Vagina (tissue), 2 donors: ENCODE data around the gene PDCD11. TPM values are rescaled to one million over a fixed set of nuclear protein-coding genes. Genes with fewer than 3 reads are reported as not detected.

ENCODE experiments used
- DNase-seq, 2 donors: peaks; one replicate each; pipeline ENCODE4 v3.0.0-alpha.2; 2017; ENCODE audit errors: extremely low spot score in 2 of 2
- H3K27ac ChIP-seq: fragments of 200-600 bp; sonication (generic); one replicate; pipeline ENCODE4 v1.5.1; 2019
- H3K27me3 ChIP-seq: fragments of 200-600 bp; sonication (generic); one replicate; pipeline ENCODE4 v1.5.1; 2019
- H3K36me3 ChIP-seq, 2 donors: fragments of 200-600 bp; sonication (generic); one replicate each; pipeline ENCODE4 v1.5.1; 2017 to 2019
- H3K4me1 ChIP-seq: fragments of 200-600 bp; sonication (generic); one replicate; pipeline ENCODE4 v1.5.1; 2019
- H3K4me3 ChIP-seq, 2 donors: fragments of 200-600 bp; sonication (generic); 1 replicate in 1 of 2; 2 replicates in 1 of 2; pipeline ENCODE4 v1.5.1; 2016 to 2019
- H3K9me3 ChIP-seq: fragments of 200-600 bp; sonication (generic); one replicate; pipeline ENCODE4 v1.5.1; 2019
- POLR2A ChIP-seq, 2 donors: fragments of 450-650 bp; IDR thresholded peaks; one replicate each; pipeline ENCODE4 v1.6.1; 2017; ENCODE audit warnings: antibody characterized with exemption in 2 of 2, mild to moderate bottlenecking in 2 of 2, moderate library complexity in 2 of 2
- POLR2AphosphoS5 ChIP-seq, 2 donors: sonication (generic); formaldehyde crosslinking; IDR thresholded peaks; one replicate each; pipeline ENCODE4 v1.9.0; 2017; ENCODE audit warnings: antibody characterized with exemption in 2 of 2, mild to moderate bottlenecking in 2 of 2, low read depth in 1 of 2; ENCODE audit not compliant: insufficient read depth in 1 of 2
- intact Hi-C: fragments of 100-400 bp; cut with DNase I; formaldehyde crosslinking; loops from one replicate; pipeline ENCODE4 v1.15.1; 2023
- total RNA-seq: library from RNA; depleted of rRNA; stranded (reverse); fragments of >200 nt; gene quantifications from one replicate; pipeline ENCODE4 v1.2.3, GENCODE V29; 2016
- TF ChIP-seq, protein P1 (sequence below), 3 experiments: fragments of 450-650 bp in 2 of 3; fragments of 200-600 bp in 1 of 3; sonication (generic) in 1 of 3; IDR thresholded peaks; one replicate each; pipeline ENCODE4 v1.5.1; 2017 to 2019; ENCODE audit warnings: antibody characterized with exemption in 3 of 3, mild to moderate bottlenecking in 2 of 3, moderate library complexity in 2 of 3

Gene PDCD11, protein sequence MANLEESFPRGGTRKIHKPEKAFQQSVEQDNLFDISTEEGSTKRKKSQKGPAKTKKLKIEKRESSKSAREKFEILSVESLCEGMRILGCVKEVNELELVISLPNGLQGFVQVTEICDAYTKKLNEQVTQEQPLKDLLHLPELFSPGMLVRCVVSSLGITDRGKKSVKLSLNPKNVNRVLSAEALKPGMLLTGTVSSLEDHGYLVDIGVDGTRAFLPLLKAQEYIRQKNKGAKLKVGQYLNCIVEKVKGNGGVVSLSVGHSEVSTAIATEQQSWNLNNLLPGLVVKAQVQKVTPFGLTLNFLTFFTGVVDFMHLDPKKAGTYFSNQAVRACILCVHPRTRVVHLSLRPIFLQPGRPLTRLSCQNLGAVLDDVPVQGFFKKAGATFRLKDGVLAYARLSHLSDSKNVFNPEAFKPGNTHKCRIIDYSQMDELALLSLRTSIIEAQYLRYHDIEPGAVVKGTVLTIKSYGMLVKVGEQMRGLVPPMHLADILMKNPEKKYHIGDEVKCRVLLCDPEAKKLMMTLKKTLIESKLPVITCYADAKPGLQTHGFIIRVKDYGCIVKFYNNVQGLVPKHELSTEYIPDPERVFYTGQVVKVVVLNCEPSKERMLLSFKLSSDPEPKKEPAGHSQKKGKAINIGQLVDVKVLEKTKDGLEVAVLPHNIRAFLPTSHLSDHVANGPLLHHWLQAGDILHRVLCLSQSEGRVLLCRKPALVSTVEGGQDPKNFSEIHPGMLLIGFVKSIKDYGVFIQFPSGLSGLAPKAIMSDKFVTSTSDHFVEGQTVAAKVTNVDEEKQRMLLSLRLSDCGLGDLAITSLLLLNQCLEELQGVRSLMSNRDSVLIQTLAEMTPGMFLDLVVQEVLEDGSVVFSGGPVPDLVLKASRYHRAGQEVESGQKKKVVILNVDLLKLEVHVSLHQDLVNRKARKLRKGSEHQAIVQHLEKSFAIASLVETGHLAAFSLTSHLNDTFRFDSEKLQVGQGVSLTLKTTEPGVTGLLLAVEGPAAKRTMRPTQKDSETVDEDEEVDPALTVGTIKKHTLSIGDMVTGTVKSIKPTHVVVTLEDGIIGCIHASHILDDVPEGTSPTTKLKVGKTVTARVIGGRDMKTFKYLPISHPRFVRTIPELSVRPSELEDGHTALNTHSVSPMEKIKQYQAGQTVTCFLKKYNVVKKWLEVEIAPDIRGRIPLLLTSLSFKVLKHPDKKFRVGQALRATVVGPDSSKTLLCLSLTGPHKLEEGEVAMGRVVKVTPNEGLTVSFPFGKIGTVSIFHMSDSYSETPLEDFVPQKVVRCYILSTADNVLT (N-terminal part only)
- total RNA-seq: 22.8 TPM

DNA sequence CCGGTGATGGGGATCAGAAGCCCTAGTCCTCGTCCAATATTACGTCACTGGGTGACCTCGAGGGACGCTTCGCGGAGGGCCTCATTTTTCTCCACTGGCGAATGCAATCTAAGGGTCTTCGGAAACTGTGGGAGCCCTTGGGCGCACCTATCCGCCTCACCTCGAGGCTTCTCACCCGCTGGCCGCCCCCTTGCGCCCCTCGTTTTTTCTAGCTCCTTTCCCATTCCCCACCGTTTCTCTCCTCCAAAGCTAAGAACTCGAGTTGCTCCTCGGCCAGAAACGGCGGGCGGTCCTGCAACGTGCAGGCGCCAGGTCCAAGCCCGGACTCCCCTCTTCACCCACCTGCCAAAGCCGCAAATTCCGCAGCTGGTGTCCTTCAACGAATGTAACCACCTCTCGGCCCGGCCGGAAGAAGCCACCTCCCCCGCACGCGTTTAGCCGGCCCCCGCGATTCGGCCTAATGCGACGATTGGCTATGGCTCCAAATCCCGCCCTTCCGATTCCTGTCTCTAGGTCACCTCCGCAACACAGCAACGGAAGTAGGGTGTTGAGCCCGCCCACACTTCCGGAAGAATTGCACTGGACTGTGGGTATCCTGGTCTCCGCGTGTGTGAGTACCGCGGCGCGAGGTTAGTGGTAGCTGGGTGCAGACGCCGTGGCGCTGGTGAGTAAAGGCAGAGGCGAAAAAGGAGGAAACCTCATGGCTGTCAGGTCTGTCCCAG, at the start of gene PDCD11, which contains the start of gene ATP5MK:
Gene PDCD11 (plus strand): TSS at position 560 of the 722 bp plus-strand sequence. CDS start 1,801 bp downstream, outside the sequence.
Gene ATP5MK (minus strand): TSS at position 409 of the 722 bp plus-strand sequence. CDS start 4,018 bp downstream, outside the sequence.
- H3K9me3 ChIP-seq: no peaks in the 10 kb centered on the region
- TF ChIP-seq POLR2A (IDR thresholded peaks at IDR 0.05) (peak in 1 of 2 donors; percentile 9), POLR2AphosphoS5 (IDR thresholded peaks at IDR 0.05; ENCODE audit: insufficient read depth in 1 of 2, low read depth in 1 of 2) (peak; percentile 88 to 97)
- TF ChIP-seq, protein P1, sequence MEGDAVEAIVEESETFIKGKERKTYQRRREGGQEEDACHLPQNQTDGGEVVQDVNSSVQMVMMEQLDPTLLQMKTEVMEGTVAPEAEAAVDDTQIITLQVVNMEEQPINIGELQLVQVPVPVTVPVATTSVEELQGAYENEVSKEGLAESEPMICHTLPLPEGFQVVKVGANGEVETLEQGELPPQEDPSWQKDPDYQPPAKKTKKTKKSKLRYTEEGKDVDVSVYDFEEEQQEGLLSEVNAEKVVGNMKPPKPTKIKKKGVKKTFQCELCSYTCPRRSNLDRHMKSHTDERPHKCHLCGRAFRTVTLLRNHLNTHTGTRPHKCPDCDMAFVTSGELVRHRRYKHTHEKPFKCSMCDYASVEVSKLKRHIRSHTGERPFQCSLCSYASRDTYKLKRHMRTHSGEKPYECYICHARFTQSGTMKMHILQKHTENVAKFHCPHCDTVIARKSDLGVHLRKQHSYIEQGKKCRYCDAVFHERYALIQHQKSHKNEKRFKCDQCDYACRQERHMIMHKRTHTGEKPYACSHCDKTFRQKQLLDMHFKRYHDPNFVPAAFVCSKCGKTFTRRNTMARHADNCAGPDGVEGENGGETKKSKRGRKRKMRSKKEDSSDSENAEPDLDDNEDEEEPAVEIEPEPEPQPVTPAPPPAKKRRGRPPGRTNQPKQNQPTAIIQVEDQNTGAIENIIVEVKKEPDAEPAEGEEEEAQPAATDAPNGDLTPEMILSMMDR (IDR thresholded peaks at IDR 0.05): no peak
- intact Hi-C loops: no loop called here
- H3K27ac ChIP-seq: peak within 1 kb of the TSS; percentile 76
- peak within 1 kb of the TSS; percentile 68 to 79 for H3K4me3 ChIP-seq
- no peaks in the 10 kb centered on the region for H3K27me3 ChIP-seq
- peaks cover 43% of the 10 kb centered on the region for H3K4me1 ChIP-seq
- H3K36me3 ChIP-seq: peaks cover 0 to 39% of the 10 kb centered on the region in 2 donors
- DNase-seq: peak in 1 of 2 donors; percentile 98

DNA sequence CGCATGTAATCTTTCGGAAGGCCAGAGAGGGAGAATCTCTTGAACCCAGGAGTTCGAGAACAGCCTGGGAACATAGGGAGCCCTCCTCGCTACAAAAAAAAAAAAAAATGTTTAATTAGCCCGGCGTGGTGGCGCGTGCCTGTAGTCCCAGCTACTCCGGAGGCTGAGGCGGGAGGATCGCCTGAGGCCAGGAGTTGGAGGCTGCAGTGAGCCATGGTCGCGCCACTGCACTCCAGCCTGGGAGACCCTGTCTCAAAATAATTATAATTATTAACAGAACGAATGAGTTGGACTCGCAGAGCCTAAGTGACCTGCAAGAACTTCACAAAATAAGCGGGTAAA, 46.3 kb upstream of the PDCD11 start:
- Histone ChIP-seq H3K9me3 (no peaks in the 10 kb centered on the region), H3K4me3 (peak overlapping the region; percentile 75 to 90)
- TF ChIP-seq, protein P1 (IDR thresholded peaks at IDR 0.05): no peak
- TF ChIP-seq POLR2AphosphoS5 (IDR thresholded peaks at IDR 0.05; ENCODE audit: insufficient read depth in 1 of 2, low read depth in 1 of 2) (no peak), POLR2A (IDR thresholded peaks at IDR 0.05) (no peak)

DNA sequence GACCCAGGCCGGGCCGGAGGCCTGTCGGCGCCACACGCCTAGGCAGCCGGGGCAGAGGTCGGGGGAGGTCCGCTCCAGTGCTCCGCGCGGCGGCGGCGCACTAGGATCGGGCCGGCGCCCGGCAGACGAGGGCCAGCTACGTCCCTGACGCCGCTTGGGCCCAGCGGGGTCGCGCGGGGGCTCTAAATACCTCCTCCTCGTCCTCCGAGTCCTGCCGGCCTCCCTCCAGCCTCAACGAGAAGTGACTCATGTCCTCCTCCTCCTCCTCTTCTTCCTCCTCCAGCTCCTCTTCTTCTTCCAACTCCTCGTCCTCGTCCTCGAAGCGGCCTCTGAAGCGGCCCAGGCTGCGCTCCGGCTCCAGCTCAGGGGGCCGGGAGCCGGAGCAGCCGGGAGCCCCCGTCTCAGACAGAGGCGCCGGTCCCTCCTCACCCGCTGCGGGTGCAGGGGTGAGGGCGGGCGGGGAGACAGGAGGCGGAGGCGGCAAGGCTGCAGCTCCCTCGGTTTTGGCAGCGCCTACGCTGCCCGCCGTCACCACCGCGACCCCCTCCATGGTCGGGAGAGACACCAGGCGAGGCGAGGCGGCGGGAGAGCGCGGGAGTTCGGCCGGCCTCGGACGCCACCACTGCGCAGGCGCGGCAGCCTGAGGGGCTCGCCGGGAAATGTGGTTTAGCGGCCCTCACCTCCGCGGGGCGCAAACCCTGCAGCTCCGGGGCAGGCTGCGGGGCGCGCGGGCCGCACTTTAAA, 45.7 kb upstream of the PDCD11 start, which contains the start of gene PCGF6:
Gene PCGF6 (minus strand): TSS at position 624 of the 744 bp plus-strand sequence. CDS start 74 bp downstream, at position 550.
- H3K4me1 ChIP-seq: peaks cover 13% of the 10 kb centered on the region
- peak within 1 kb of the TSS; percentile 75 to 90 for H3K4me3 ChIP-seq
- peak within 1 kb of the TSS; percentile 81 for H3K27ac ChIP-seq
- peak in 1 of 2 donors; percentile 61 for DNase-seq
- peaks cover 0 to 21% of the 10 kb centered on the region in 2 donors for H3K36me3 ChIP-seq
- no peaks in the 10 kb centered on the region for H3K9me3 ChIP-seq
- no peaks in the 10 kb centered on the region for H3K27me3 ChIP-seq
- intact Hi-C loops: no loop called here
- no peak for TF ChIP-seq POLR2A (IDR thresholded peaks at IDR 0.05)
- TF ChIP-seq POLR2AphosphoS5 (IDR thresholded peaks at IDR 0.05; ENCODE audit: insufficient read depth in 1 of 2, low read depth in 1 of 2): peak in 1 of 2 donors; percentile 49
- TF ChIP-seq, protein P1 (IDR thresholded peaks at IDR 0.05): peak in 1 of 3 experiments; percentile 8

More for the DNA sequence above, 46.3 kb upstream of the PDCD11 start:
- Histone ChIP-seq H3K4me1 (peaks cover 13% of the 10 kb centered on the region), H3K27ac (peak overlapping the region; percentile 81), H3K27me3 (no peaks in the 10 kb centered on the region), H3K36me3 (peaks cover 0 to 21% of the 10 kb centered on the region in 2 donors)
- intact Hi-C loops: no loop called here
- DNase-seq: no peak
